HG03139 (cell line): ENCODE data around the gene KCNH8.

Source experiments
- ATAC-seq: cut with Tn5 transposase; IDR thresholded peaks from one replicate; pipeline ENCODE4 v1.9.1; 2021; ENCODE audit not compliant: unreplicated experiment

The KCNH8 gene

DNA sequence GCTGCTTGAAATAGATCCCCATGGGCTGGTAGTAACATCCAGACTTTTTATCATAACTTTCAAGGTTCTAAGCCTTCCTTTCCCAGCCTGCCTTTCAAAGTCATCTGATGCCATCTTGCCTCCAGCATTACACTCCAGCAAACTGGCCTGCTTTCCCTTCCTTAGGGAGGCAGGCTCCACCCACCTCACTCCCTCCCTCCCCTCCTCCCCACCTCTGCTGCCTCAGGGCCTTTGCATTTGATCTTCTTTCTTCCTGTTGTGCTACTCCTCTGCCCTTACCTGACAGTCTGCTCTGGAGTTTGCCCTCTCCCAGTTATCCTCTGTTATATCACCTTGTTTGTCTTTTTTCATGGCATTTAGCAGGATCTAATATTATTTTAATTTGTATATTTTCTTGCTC lies 319.5 kb downstream of the KCNH8 start:
- no peak for ATAC-seq

DNA sequence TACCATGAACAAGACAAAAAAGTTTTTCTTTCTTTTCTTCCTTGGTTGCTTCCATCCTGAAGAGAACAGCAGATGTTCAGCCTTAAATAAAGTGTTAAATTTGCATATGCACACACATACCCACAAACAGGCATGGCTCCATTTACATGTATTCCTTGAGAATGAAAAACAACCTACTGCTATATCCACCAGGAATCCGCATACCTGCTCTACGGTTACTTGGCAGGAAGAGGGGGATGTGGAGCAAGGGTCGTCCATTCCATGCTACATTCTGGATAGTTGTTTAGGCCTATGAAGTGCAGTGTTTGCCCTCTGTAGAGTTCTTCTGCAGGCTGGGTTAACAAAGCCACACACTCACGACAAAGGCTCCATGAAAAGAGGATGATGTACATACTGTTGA lies 322.8 kb downstream of the KCNH8 start:
- ATAC-seq, result no peak

DNA sequence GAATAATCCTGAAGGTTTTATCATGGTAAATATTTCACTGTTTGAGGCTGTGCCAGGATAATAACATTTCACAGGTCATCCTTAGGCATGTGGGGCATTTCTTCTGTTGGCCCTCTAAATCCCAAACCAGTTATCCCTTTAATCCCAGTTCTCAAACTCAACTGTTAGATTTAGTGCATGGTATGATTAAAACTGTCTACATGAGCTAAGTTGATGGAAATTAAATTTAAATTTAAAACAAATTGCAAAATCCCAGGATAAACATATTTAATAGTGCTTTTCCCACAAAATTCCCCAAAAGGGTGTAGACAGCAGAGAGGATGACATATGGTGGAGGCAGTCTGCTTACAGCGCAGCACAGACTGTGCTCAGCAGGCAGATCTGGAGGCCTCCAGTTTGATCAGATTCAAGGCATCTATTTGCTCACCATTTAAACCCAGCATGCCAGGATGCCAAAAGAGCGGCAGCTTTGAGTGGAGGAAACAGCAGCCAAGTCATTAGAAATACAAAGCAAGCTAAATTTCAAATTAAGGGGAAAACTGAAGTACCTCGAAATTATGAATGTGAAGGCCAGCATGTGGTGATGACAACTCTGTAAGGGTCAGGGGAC lies 325.8 kb downstream of the KCNH8 start:
- ATAC-seq, result no peak

DNA sequence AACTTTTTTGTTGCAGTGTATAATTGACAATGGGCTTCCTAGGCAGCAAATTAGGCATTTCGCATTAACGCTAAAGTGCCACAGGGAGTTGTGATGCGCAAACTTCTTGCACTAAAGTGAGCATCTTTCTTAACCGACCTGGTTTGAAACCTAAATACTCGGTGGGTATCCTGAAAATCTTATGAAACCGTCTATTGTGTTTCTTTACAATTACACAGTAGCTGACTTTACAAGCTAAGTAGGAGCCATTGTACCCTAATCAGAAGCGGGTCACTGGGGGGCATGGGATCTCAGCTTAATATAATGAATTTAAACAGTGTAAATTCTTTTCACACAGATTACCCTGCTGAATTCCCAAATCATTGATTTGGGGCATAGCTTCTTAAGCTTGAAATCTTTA lies 328.0 kb downstream of the KCNH8 start:
- ATAC-seq, result no peak

DNA sequence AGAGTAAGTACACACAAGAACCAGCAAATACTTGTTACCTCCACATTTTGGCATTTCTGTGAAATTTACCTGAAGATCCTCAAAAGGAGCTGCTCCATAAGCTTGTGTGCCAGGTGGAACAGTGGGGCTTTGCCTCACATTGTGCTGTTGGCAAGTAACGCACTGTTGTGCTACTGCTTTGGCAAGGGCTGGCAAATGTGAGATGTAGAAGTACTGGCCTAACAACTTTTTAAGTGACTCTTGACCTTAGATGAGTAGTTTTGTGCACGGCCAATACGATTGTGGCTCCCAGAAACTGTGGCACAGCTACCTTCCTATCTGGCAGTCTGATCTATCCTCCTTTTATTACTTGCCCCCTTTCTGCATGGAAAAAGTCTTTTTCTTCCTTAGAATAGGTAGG lies 337.0 kb downstream of the KCNH8 start:
- no peak for ATAC-seq

DNA sequence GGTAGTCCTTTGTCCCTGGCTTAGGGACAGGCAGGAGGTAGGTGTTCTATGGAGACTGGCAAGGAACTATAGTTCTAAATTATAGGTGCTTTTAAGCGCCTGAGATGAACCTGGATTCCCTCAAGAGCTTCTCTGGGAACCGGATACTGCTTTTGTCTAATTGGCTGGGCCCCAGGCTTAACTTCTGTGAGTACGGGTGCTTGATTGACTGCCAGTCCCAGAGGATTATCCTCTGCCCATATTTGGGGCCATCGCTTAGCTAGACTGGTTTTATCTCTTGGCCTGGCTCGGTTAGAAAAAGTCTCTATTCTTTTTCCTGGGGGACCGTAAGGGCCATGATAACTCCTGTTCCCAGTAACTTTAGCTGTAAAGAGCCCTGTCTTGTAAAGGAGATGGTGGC lies 339.1 kb downstream of the KCNH8 start:
- no peak for ATAC-seq

DNA sequence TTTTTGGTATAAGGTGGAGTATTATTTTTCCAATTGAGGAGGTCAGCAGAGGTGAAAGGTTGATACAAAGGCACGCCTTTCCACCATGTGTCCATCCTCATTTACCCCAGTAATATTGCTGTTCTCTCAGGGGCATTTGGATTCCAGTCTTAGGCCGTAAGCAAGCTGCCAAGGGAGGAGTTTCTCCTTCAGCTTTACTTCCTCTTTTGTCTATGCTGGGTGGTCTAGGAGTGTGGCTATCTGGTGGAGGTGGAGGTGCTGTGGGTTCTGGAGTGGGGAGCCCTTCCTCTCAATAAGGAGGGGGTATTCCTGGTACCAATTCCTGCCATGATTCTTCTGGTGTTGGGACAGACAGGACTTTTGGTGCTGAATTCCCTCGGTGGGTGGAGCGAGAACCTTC lies 340.6 kb downstream of the KCNH8 start:
- no peak for ATAC-seq

DNA sequence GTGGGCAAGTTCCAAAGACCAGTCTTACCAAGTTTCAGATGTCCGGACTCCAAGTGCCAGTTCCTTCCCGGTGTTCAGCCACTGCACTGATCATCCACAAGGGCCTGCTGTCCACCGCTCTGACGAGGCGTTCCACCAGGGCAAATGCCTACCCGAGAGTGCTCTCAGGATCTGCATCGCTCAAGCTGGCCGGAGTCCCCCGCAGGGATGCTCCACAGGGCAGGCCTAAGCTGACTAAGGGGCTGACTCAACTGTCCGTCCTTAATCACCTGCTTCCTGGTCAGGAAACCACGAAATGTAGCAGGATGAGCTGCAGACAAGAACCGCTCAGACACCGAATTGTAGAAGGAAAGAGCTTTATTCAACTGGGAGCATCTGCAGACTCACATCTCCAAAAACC lies 341.6 kb downstream of the KCNH8 start:
- ATAC-seq, result no peak

DNA sequence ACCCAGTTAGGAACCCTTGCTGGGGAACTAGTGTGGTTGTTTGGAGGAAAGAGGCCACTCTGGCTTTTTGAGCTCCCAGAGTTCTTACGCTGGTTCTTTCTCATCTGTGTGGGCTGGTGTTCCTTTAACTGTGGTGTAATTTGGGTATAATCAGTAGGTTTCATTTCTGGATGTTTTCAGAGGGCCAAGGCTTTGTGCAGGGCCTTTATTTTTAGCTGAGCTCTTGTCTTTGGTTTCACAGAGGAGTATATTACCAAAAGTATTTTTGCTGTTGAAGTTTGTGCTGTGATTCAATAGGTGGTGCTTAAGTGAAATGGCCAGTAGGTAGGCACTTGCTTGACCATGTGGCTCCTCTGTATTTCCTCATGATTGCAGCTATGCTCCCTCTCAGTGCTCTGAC lies 357.9 kb downstream of the KCNH8 start:
- no peak for ATAC-seq

DNA sequence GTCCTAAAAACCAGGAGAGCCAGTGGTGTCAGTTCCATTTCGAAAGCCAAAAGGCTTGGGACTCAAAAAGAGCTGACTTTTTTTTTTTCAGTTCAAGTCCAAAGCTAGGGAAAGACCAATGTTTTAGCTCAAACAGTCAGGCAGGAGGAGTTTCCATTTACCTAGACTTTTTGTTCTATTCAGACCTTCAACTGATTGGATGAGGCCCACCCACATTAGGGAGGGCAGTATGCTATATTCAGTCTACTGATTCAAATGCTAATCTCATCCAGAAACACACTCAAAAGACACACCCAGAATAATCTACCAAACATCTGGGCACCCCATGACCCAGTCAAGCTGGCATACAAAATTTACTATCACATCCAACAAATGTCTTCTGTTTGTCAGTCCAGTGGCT lies 374.0 kb downstream of the KCNH8 start:
- ATAC-seq, result no peak

DNA sequence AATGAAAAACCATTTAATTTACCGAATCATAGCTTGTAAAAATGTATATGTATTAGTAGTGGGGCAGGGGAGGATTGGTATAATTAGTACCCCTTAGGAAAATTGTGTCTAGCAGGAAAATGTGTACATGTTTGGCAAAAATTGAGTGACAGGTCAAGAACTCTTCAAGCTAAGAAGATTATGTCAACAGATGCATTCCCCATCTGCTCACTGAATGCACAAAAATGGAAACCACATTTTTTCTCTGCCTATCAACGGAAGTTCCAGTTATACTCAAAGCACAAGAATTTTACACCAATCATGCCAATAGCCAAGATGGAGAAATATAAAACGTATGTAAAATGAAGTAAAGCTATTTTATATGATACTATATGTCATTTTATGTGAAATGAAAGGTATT lies 377.8 kb downstream of the KCNH8 start:
- ATAC-seq, result no peak

DNA sequence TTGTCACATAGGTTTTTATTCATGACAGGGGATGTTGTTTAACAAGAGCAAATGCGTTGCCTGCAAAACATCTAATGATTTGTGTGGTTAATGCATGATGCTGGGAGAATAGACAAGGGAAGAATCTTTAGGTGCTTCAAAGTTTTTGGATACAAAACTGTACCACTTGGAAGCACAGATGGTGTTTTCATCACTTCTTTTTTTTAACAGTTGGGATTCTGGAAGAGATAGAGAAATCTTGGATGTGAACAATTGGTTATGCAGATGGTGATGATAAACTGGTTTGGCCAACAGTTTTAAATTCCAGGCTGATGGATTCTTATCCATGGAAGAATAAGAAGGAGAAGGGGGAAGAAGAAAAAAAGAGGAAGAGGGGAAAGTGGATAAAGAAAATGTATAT lies 379.4 kb downstream of the KCNH8 start:
- no peak for ATAC-seq

DNA sequence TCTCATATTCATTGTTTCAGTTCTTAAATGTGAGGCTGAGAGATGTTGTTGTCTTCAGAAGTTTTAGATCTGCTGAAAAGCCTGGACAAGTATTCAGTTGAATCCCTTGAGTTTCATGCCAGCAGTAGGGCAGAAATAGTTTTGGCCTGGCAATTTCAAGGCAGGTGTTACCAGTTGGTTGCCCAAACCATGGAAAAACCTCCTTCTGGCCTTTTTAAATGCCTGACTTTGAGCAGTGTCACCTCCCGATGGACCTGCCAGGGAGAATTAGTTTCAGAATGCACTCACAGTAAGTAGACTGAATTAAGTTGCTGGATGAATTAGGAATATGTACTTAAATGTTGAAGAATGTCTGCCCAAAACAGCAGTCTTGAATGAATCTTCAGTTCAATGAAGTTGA lies 383.1 kb downstream of the KCNH8 start:
- no peak for ATAC-seq

DNA sequence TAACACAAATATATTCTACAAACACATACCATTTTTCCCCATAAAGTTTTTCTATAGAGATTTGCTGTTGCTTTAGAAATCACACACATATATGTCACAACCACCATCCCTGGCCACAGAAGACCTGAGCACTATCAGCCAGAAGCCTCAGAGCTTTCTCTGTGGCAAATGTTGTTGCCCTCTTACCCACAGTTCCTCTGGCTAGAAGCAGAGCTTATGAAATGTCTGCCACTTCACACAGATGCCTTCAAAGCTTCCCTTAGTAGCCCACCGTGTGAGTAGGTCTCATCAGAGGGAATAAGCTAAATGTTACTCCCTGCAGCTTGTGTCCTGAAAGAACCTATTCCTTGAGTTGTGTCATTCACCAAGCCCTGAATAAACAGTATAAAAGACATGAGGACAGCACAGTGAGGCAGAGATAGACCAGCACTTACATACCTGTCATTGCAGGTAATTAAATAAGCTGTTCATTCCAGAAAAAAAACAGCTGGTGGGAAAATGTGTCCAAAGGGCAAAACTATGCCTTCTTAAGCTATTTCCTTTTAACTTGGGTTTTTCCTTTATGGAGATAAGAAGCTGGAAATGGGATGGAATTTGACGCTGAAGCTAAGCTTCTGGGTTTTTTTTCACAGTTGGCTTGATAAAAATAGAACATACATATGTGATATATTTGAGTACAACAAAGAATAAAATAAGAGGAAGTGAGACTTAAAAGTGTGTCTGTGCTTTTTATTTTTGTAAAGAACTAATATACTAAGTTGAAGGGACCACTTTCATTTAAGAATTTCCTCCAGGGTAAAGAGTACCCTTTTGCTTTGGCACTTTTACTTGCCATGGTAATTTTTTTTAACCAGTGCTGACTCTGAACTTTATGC lies 391.4 kb downstream of the KCNH8 start:
- peak; percentile 37 for ATAC-seq

DNA sequence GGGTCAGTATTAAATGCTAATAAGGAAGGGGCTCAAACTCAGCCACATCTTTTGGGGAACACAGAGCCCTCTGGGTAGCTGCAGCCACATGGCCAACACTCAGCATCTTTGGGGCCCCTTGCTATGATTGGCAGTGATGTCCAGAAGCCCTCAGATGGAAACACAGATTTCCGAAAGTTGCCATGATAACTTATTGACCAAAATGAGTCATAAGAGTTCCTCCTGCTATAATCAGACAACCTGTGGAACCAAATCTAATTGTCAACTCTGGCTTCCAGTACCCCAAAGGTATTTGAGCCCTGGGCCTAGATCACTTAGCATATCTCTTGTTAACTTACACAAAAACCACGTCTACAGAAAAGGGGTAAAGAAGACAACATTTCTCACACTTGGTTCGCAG lies 392.2 kb downstream of the KCNH8 start:
- ATAC-seq, result peak; percentile 35

DNA sequence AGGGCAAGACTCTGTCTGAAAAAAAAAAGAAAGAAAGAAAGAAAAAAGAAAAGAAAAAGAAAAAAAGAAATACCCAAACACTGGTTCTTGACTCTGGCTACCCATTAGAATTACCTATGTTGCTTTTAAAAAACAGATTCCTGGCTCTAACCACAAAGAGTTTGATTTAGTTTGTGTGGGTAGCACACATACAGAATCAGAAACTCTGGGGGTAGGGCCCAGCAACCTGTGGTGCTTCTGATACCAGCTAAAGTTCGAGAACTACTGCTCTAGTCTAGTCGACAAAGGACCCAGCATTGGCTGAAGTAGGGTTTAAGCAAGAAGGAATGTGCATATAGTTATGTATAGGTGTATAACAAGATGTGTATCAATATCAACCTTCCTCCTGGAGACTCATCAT lies 393.0 kb downstream of the KCNH8 start:
- no peak for ATAC-seq

DNA sequence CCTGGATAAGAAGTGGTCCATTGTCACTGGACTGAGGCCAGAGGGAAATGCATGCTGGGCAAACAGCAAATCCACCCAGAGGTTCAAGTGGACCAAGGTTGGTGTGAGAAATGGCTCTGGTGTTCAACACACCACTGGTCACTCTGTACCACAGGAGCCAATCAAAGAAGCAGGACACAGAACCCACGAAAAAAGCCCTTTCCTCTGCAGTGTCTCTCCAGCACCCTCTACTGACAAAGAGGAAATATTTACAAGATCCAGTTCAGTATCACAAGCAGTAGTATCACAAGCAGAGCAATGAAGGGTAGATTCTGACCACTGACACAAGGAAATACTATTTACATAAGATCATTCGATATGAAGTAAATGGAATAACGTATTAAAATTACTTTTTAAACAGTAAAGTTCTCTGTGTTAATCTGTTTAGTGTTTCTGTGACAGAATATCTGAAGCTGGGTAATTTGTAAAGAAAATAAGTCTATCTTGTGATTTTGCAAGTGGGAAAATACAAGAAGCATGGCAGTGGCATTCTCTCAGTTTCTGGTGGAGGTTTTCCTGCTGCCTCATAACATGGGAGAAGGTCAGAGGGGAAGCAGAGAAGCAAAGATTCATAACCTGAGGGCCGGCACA lies 395.0 kb downstream of the KCNH8 start:
- peak; percentile 47 for ATAC-seq

DNA sequence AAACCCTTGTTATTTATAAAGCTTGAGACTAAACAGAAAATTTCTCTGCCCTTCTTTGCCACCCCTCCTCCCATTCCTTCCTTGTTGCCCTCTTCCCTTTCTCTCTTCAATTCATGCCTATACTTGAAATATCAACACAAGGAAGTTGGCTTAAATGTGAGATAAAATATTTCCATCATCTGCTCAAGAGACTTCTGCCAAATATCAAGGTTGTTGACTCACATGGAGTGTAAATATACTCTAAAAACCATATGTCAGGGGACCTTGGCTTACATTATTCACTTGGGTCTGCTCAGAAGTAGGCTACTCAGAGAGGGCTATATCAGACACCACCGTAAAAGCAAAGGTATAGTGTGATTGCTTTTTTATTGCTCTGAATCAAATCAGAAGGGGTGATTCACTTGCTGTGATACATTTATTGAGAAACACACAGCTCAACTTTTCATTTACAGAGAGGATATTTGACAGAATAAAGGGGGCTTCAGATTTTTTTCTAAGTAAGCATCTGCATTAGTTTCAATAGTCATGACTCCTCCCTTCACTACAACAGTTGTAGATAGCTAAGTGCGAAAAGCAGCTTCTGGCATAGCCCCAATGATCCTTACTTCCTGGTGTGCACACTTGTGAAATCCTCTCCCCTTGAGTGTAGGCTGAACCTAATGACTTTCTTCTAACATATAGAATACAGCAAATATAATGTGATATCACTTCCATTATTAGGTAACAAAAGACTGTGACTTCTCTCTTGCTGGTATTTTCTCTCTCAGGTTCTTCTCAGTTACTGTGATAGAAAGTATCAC lies 399.6 kb downstream of the KCNH8 start:
- no peak for ATAC-seq

DNA sequence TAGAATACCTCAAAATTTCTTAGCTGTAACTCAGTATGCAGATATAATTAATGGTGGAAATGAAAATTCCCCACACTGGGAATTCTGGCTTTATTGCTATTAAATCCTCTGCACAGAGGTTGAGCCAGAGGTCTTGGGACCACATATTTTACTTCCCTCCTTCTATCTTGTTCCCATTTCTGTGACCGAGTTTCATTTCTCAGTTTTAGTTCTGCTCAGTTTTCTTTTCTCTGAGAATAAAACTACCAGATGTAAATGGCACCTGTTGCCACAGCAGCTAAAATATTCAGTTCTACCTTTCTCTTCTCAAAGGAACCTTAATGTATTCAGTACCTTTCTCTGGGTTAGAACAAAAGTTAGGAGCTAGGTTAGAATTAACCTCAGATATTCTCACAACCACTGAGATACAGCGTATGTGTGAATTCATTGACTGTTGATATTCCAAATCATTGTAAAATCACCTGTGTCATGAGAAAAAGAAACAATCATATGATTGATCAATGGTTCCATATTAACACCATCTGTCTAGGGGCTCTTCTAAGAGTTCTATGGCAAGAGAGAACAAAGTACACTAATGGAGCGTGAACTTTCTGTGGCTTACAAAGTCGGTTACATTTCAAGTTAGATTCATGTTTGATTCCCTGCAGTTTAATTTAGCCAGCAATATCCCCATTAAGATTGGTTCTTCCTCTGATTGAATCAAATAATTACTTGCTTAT lies 411.6 kb downstream of the KCNH8 start:
- ATAC-seq, result peak; percentile 89

DNA sequence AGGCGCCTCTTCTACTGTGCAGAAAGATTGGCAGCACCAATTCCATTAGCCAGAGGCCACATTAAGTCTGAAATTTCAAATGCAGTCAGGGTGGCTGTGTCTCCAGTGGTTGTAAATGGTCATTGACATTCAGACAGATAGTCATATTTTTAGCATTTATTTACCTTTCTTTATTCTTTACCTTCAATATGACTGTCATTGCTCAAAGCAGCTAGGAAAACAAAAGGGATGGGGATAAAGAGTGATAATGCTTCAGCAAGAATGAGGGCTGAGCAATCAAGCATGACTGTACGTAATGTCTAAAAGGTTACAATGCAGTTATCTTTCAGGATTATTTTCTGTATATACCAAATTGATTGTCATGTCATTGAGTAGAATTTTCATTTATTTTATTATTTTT lies 425.3 kb downstream of the KCNH8 start:
- ATAC-seq, result no peak

DNA sequence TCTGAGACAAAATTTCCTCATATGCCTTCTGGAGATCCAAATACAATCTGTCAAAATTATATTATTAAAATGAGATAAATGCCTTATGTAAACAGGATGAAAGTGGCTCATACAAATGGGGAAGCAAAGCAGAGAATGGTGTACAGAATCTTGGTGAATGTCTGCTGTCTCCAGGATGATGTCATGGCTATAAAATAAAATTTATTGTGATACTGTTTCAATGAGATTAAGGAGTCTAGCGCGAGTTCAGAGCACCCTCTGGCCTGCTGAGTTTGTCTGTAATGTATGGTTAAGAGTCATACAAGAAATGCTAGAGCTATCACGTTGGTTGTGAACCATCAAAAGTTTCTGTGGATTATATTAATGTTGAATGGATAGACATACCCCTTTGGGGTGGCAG lies 426.0 kb downstream of the KCNH8 start:
- no peak for ATAC-seq
